Measurements from ENCODE around the gene TNFSF12. TPM values are rescaled to one million over a fixed set of nuclear protein-coding genes. Genes with fewer than 3 reads are reported as not detected.

TNFSF12 gene
- total RNA-seq, 3 donors from 2014 or later, result 4.6 to 6.5 (median 6.1) TPM

DNA sequence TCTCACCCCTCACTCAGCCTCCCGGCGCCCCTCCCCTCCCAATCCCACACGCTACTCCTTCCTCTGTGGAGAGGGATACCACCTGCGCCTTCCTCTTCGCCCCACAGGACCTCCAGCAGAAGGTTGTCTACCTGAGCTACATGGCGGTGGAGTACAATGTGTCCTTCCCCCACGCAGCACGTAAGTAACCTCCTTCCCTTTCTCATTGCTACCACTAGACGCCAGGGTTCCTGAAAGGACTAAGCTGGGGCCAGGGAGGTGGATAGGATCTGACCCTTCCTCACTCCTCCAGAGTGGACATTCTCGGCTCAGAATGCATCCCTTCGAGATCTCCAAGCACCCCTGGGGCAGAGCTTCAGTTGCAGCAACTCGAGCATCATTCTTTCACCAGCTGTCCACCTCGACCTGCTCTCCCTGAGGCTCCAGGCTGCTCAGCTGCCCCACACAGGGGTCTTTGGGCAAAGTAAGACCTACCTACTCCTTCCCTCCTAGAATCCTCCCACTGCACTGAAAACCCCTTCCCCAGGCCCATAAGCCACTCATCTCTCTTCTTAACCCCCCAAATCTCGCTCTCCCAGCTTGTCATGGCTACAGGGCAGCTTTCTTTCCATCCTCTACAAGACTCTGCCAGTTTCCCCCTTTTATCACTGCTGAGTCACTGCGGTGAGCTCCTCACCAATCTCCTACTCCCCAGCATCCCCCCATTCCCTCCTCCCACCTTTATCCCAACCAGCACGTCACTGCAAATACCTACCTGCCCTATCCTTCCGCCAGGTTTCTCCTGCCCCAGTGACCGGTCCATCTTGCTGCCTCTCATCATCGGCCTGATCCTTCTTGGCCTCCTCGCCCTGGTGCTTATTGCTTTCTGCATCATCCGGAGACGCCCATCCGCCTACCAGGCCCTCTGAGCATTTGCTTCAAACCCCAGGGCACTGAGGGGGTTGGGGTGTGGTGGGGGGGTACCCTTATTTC is 32.0 kb downstream of the TNFSF12 start:
- DNase-seq (no peak), ATAC-seq (no peak)
- H3K4me3 Mint-ChIP-seq, result peak overlapping the region; percentile 6
- peaks cover 40% of the 10 kb centered on the region for H3K36me3 Mint-ChIP-seq (ENCODE audit: insufficient read depth)
- H3K27me3 Mint-ChIP-seq (ENCODE audit: low read depth), result no peaks in the 10 kb centered on the region
- peaks cover 77% of the 10 kb centered on the region for H3K4me1 Mint-ChIP-seq (ENCODE audit: low read depth)
- H3K9me3 Mint-ChIP-seq, result no peaks in the 10 kb centered on the region

DNA sequence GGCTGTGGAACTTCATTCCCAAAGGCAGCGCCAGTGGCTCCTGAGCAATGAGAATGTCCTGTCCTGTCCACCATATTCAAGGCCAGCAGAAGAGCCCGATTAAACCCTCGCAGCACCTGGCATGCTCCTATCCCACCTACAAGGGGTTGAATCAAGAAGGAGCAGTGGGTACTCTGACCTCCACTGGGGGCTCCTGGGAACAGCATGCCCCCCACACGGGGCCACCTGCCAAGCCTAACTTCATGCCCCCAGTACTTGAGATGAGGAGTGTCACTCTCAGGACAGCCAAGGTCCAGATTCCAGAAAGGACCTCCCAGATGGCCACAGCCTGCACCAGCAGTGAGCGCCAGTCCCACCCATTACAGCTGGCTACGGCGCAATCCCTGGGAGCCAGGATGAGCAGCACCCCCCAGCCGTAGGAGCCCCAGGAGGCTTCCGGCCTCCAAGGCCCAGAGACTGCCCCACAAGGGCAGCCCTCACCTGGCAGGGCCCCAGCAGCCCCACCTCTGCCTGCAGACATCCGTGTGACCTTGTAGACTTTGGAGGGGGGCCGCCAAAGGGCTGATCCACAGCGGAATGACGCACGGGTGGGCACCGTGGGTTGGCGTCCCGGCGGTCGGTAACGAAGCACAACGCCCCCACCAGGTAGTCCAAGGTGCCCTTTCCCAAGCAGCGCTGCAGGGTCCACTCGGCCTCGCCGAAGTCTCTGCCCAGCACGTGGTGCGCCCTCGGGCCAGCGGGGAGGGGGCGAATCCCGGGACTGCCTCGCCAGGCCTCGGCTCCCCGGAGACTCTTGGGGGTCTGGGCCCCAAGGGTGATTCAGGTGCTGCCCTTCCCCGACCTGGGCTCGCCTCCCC is 33.8 kb downstream of the TNFSF12 start:
- H3K27me3 Mint-ChIP-seq (ENCODE audit: low read depth), result no peaks in the 10 kb centered on the region
- ATAC-seq (no peak), DNase-seq (no peak)
- H3K4me1 Mint-ChIP-seq (ENCODE audit: low read depth), result peaks cover 60% of the 10 kb centered on the region
- H3K4me3 Mint-ChIP-seq, result peak overlapping the region; percentile 95
- H3K36me3 Mint-ChIP-seq (ENCODE audit: insufficient read depth), result peaks cover 28% of the 10 kb centered on the region
- no peaks in the 10 kb centered on the region for H3K9me3 Mint-ChIP-seq

GRCh38 chr17:7583253-7584109 is 34.6 kb downstream of the TNFSF12 start, which contains the start of gene MPDU1:
Gene MPDU1, plus strand, starts transcription at chr17:7583852. Its CDS starts 11 bp downstream, at chr17:7583863.
- Mint-ChIP-seq H3K27me3 (ENCODE audit: low read depth) (no peaks in the 10 kb centered on the region), H3K4me1 (ENCODE audit: low read depth) (peaks cover 51% of the 10 kb centered on the region), H3K9me3 (no peaks in the 10 kb centered on the region), H3K36me3 (ENCODE audit: insufficient read depth) (peaks cover 27% of the 10 kb centered on the region), H3K4me3 (peak within 1 kb of the TSS; percentile 95)
- peak; percentile 93 for DNase-seq
- peak; percentile 69 to 71 for ATAC-seq

DNA sequence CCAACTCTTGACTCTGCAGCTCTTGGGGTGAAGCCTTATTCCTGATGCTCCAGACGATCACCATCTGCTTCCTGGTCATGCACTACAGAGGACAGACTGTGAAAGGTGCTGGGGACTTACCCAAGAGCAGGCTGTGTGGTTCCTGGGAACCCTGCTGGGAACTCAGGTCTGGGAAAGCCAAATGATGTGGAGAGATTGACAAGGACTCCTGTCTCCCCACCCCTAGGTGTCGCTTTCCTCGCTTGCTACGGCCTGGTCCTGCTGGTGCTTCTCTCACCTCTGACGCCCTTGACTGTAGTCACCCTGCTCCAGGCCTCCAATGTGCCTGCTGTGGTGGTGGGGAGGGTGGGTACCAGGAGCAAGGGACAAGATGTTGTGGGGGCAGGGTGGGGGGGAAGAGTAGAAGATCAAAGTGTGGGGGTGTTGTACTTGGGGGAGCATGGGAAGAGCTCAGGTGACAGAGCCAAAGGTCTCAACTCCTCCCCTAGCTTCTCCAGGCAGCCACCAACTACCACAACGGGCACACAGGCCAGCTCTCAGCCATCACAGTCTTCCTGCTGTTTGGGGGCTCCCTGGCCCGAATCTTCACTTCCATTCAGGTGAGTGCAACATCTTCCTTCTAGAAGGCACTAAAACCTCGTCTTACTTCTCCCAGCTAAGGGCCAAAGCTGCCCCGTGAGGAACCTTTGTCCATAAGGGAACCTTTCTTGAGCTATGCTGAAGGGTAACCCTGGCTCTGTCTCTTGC is 38.0 kb downstream of the TNFSF12 start:
- no peak for ATAC-seq
- Mint-ChIP-seq H3K27me3 (ENCODE audit: low read depth) (no peaks in the 10 kb centered on the region), H3K4me1 (ENCODE audit: low read depth) (peaks cover 23% of the 10 kb centered on the region), H3K9me3 (no peaks in the 10 kb centered on the region), H3K4me3 (no peak overlapping the region), H3K36me3 (ENCODE audit: insufficient read depth) (peaks cover 23% of the 10 kb centered on the region)
- no peak for DNase-seq

GRCh38 chr17:7587420-7588151 is 38.7 kb downstream of the TNFSF12 start:
- Mint-ChIP-seq H3K27me3 (ENCODE audit: low read depth) (no peaks in the 10 kb centered on the region), H3K4me1 (ENCODE audit: low read depth) (peaks cover 17% of the 10 kb centered on the region), H3K36me3 (ENCODE audit: insufficient read depth) (peaks cover 25% of the 10 kb centered on the region), H3K9me3 (no peaks in the 10 kb centered on the region), H3K4me3 (no peak overlapping the region)
- no peak for DNase-seq
- ATAC-seq, result no peak

DNA sequence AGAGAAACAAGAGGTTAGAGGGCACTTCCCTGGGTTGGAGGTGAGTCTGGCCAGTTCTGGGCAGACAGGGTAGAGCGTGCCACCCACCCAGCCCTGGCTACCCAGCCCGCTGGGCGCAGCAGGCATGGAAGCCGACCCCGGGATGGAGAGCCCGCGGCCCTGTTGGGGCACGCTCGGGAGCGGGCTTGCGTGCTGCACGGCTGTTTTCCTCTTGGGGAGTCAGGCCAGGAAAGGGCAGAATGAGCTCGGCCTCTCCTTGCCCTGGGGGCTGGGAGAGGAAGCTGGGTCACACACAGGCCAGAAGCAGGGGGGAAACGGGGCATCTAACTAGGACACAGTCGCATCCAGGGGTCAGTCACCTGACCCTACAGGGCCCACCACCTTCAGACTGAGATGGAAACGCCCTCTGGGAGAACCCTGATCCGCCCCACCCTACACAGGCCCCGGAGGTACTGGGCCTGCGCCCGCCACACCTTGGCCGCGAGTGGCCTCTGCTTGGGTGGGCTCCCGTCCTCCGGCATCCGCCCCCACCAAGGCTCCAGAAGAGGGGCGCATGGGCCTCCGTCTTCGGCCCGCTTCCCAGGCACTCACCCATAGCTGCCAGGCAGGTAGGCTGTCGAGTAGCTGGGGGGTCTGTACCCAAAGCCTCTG is 39.8 kb downstream of the TNFSF12 start:
- peaks cover 34% of the 10 kb centered on the region for H3K36me3 Mint-ChIP-seq (ENCODE audit: insufficient read depth)

GRCh38 chr17:7589204-7589868 is 40.5 kb downstream of the TNFSF12 start:
- H3K9me3 Mint-ChIP-seq, result no peaks in the 10 kb centered on the region
- ATAC-seq (peak; percentile 83 to 86), DNase-seq (peak; percentile 66)
- H3K4me3 Mint-ChIP-seq, result no peak overlapping the region
- H3K4me1 Mint-ChIP-seq (ENCODE audit: low read depth), result peaks cover 11% of the 10 kb centered on the region
- peaks cover 41% of the 10 kb centered on the region for H3K36me3 Mint-ChIP-seq (ENCODE audit: insufficient read depth)
- no peaks in the 10 kb centered on the region for H3K27me3 Mint-ChIP-seq (ENCODE audit: low read depth)

More for the DNA sequence above, 39.8 kb downstream of the TNFSF12 start:
- Mint-ChIP-seq H3K4me1 (ENCODE audit: low read depth) (peaks cover 11% of the 10 kb centered on the region), H3K9me3 (no peaks in the 10 kb centered on the region), H3K4me3 (no peak overlapping the region), H3K27me3 (ENCODE audit: low read depth) (no peaks in the 10 kb centered on the region)
- DNase-seq (no peak), ATAC-seq (no peak)

DNA sequence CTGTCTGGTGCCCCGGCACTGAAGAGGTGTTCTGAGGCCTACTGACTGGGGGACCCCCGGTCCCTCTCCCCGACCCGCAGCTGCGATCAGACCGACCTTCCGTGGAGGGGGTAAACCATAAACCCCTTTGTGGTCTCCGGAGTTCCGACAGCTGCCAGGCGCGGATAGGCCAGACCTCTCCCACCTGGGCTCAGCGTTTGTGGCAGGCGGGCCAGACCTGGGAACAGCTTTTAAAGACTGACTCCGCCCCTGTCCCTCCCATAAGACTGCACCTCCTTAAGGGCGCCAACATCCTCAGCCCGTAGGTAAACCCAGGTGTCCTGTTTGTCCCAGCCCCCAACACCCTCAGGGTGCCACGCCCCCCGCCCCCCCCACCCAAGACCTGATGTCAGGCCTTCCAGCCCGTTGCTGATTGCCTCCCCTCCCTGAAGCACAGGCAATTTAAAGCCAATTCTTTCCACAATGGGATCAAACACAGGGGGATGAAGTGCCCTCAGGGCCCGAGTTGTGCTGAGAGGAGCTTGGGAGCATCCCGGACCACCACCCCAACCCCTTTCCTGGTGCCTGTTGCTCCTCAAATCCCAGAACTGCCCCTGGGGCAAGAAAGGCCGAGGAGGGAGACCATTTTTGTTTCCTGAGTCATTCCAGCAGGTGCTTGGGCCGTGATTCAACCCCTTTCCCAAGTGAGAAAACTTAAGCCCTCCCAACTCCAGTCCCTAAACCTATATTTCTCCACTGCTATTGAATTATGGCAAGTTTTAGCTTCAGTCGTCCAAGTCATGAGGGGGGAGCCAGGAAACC is 41.2 kb downstream of the TNFSF12 start, which contains the start of gene SOX15:
SOX15 (minus strand) TSS at position 204 of the 801 bp plus-strand sequence. CDS start 418 bp downstream, outside the sequence.
- DNase-seq (no peak), ATAC-seq (no peak)
- Mint-ChIP-seq H3K4me1 (ENCODE audit: low read depth) (peaks cover 3% of the 10 kb centered on the region), H3K9me3 (no peaks in the 10 kb centered on the region), H3K4me3 (no peak within 1 kb of the TSS), H3K27me3 (ENCODE audit: low read depth) (no peaks in the 10 kb centered on the region), H3K36me3 (ENCODE audit: insufficient read depth) (peaks cover 40% of the 10 kb centered on the region)

DNA sequence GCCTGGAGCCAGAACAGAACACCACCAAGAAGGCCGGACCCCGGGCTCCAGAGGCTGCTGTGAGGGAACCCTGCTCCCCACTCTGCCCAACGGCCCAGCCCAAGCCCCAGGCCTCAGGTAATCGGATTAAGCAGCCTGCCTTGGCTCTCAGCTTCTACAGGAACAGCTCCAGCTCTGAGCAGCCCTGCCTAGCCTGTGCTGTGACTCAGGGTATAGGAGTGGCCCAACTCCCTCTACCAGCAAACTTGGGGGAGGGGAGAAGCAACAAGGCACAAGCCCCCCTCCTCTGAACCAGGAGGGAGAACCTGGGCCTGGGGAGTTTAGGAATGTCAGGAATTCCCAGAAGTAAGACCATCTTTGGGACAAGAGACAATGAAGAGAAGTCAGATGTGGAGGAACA is 41.9 kb downstream of the TNFSF12 start:
- ATAC-seq (no peak), DNase-seq (no peak)
- peaks cover 1% of the 10 kb centered on the region for H3K4me1 Mint-ChIP-seq (ENCODE audit: low read depth)
- peaks cover 47% of the 10 kb centered on the region for H3K36me3 Mint-ChIP-seq (ENCODE audit: insufficient read depth)
- H3K27me3 Mint-ChIP-seq (ENCODE audit: low read depth), result no peaks in the 10 kb centered on the region
- no peak overlapping the region for H3K4me3 Mint-ChIP-seq
- H3K9me3 Mint-ChIP-seq, result no peaks in the 10 kb centered on the region

- Mint-ChIP-seq H3K9me3 (no peaks in the 10 kb centered on the region), H3K4me1 (ENCODE audit: low read depth) (no peaks in the 10 kb centered on the region), H3K36me3 (ENCODE audit: insufficient read depth) (peaks cover 52% of the 10 kb centered on the region), H3K27me3 (ENCODE audit: low read depth) (no peaks in the 10 kb centered on the region), H3K4me3 (no peak overlapping the region)
- ATAC-seq, result no peak
- no peak for DNase-seq
These were observed 42.7 kb downstream of the TNFSF12 start for GRCh38 chr17:7591596-7591995.

DNA sequence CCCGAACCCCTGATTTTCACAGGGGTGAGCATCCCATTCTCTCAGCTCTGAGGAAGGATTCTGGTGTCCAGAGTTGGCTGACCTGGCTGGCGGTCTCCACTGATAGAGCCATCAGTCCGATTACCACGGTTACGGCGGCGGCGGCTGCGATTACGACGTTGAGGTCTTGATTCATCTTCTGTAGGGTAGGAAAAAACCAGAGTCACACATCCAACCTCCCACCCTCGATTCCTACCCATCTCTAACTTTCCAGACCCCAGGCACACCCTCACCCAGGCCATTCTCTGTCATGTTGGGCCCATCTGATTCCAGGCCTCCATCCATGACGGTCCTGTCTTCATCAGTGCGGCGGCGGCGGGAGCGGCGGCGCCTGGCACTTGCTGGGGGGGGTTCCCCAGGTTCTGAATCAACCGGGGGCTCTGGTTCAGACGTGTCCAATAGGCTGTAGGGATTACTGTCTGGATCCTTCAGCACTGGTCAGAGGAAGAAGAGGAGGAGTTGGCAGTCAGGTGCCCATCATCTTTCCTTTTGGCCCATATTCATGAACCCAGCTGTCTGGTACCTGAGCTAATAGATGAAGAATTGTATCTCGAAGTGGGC is 43.7 kb downstream of the TNFSF12 start:
- H3K27me3 Mint-ChIP-seq (ENCODE audit: low read depth), result no peaks in the 10 kb centered on the region
- no peaks in the 10 kb centered on the region for H3K4me1 Mint-ChIP-seq (ENCODE audit: low read depth)
- H3K36me3 Mint-ChIP-seq (ENCODE audit: insufficient read depth), result peaks cover 50% of the 10 kb centered on the region
- no peaks in the 10 kb centered on the region for H3K9me3 Mint-ChIP-seq
- H3K4me3 Mint-ChIP-seq, result no peak overlapping the region
- no peak for DNase-seq
- ATAC-seq, result no peak

All from activated T-cell treated with anti-CD3 and anti-CD28 coated beads, Interleukin-2, amount 50 U/mL, for 4 hours (primary cell).